Activated T-cell treated with anti-CD3 and anti-CD28 coated beads, Interleukin-2, amount 50 U/mL, for 24 hours (primary cell): ENCODE results near the gene SMARCA2.

Source experiments
- DNase-seq: peaks from one replicate; pipeline ENCODE4 v3.0.0-alpha.2; 2020
- H3K27ac Mint-ChIP-seq: 2 replicates; pipeline ENCODE4 v1.8.0; 2020; ENCODE audit warnings: mild to moderate bottlenecking, mixed read lengths
- H3K27me3 Mint-ChIP-seq: 2 replicates; pipeline ENCODE4 v1.8.0; 2020; ENCODE audit warnings: mixed read lengths
- H3K36me3 Mint-ChIP-seq: 2 replicates; pipeline ENCODE4 v1.8.0; 2020; ENCODE audit warnings: low read depth, mixed read lengths
- H3K4me1 Mint-ChIP-seq: 2 replicates; pipeline ENCODE4 v1.8.0; 2020; ENCODE audit warnings: low read depth, mixed read lengths
- H3K4me3 Mint-ChIP-seq: 2 replicates; pipeline ENCODE4 v1.8.0; 2020; ENCODE audit warnings: mild to moderate bottlenecking, moderate library complexity, mixed read lengths
- H3K9me3 Mint-ChIP-seq: 2 replicates; pipeline ENCODE4 v1.8.0; 2020; ENCODE audit warnings: mixed read lengths

The SMARCA2 gene

GRCh38 chr9:2085716-2086115 lies 70.6 kb downstream of the SMARCA2 start:
- Mint-ChIP-seq H3K4me3 (no peak overlapping the region), H3K9me3 (no peaks in the 10 kb centered on the region), H3K4me1 (peaks cover 27% of the 10 kb centered on the region), H3K27ac (peak overlapping the region; percentile 9), H3K27me3 (no peaks in the 10 kb centered on the region), H3K36me3 (peaks cover 94% of the 10 kb centered on the region)
- no peak for DNase-seq

DNA sequence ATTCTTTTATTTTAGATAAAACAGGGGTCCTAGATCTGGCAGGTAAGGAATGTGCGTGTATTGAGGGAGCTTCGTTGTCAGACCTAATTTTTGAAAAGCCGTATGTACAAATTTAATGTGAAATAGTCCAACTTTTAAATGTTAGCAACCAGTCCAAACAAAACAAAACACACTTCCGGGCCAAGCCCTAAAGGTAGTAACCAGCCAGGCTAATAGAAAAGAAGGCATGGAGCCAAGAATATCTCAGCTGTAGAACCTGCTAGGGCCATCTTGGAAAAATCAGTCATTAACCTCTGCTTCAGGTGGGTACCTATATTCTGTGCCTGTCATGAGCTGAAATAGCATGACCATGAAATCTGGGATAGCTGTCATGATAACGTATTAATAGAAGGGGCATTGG lies 71.0 kb downstream of the SMARCA2 start:
- no peak for DNase-seq
- Mint-ChIP-seq H3K4me1 (peaks cover 27% of the 10 kb centered on the region), H3K9me3 (no peaks in the 10 kb centered on the region), H3K27me3 (no peaks in the 10 kb centered on the region), H3K36me3 (peaks cover 94% of the 10 kb centered on the region), H3K4me3 (no peak overlapping the region), H3K27ac (peak overlapping the region; percentile 9)

DNA sequence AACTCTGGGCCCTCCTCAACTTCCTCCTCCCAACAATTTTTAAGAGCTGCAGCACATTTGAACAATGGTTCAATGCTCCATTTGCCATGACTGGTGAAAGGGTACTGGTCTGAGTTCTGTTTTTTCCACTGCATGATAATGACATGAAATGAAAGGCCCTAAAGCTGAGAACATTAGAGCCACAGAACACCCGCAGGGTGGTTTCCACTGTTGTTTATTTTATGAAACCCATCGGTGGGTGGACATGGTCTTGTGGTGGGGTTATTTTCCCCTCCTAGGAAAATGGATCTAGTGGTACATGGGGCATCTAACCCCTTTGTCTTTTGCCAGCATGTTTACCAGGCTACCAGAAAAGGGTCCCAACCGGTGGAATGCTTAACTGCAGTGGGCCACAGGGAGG lies 71.8 kb downstream of the SMARCA2 start:
- Mint-ChIP-seq H3K9me3 (no peaks in the 10 kb centered on the region), H3K4me3 (no peak overlapping the region), H3K36me3 (peaks cover 94% of the 10 kb centered on the region), H3K4me1 (peaks cover 27% of the 10 kb centered on the region), H3K27me3 (no peaks in the 10 kb centered on the region), H3K27ac (peak overlapping the region; percentile 80)
- no peak for DNase-seq

DNA sequence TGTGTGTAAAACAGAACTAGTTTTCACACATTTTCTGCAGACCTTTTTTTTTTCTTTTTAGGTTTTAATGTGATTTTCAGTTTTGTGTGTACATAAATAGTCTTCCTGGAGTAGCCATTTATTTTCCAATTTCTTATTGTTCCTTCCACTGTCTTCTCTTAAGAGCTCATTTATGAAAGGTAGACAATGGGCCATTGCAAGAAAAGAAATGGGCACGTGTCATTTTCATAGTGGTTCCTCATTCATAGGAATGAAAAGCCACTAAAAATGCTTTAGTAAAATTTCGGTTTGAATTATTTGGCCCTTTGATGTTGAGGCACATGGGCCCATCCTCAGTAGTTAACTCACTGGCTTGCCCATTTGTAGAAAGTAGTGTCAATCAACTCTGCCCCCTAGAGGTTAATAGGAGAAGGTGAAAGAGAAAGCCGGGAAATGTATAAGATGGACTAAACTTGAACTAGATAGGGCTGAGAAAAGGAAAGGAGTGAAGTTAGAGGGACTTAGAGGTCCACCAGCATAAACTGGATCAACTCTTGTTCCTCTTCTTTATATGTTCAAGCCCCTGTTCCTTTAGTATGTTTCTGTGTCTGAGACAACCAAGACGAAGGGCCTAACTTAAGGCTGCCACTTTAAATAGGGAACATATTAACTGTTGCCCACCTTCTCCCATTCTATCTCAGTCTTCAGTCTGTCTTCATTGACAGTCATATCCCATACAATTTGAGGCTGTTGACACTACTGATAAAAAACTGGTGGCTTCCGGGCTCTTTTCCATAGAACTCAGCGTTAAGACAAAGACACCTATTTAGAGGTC lies 72.6 kb downstream of the SMARCA2 start:
- H3K9me3 Mint-ChIP-seq: no peaks in the 10 kb centered on the region
- DNase-seq: no peak
- peaks cover 27% of the 10 kb centered on the region for H3K4me1 Mint-ChIP-seq
- peak overlapping the region; percentile 80 for H3K27ac Mint-ChIP-seq
- peaks cover 96% of the 10 kb centered on the region for H3K36me3 Mint-ChIP-seq
- no peak overlapping the region for H3K4me3 Mint-ChIP-seq
- no peaks in the 10 kb centered on the region for H3K27me3 Mint-ChIP-seq

- peaks cover 92% of the 10 kb centered on the region for H3K36me3 Mint-ChIP-seq
- no peak overlapping the region for H3K4me3 Mint-ChIP-seq
These were observed 78.9 kb downstream of the SMARCA2 start for GRCh38 chr9:2093920-2094597.

DNA sequence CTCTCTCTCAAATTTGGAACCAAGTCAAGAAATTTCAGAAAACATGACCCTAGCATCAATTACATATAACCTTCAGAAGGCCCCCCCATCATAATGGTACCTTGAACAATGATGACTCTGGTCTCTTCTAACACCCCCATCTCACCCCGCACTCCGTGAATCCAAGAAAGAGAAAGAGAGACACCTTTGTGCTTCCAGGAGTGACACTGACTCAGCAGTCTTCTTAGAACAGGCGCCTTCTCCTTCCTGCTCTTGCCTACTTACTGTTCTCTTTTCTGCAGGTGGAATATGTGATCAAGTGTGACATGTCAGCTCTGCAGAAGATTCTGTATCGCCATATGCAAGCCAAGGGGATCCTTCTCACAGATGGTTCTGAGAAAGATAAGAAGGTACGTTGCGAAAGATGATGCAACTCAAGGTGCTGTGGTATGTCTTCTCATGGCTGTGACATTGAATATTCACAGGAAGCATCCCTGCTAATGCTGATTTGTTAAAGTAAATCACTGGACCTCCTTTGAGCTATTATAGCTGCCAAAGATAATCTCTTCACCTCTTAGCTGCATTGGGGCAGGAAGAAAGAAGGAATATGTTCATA lies 81.3 kb downstream of the SMARCA2 start:
- Mint-ChIP-seq H3K27me3 (no peaks in the 10 kb centered on the region), H3K36me3 (peaks cover 90% of the 10 kb centered on the region), H3K9me3 (no peaks in the 10 kb centered on the region), H3K4me1 (no peaks in the 10 kb centered on the region), H3K27ac (no peak overlapping the region), H3K4me3 (no peak overlapping the region)
- no peak for DNase-seq

More at GRCh38 chr9:2093920-2094597, 78.9 kb downstream of the SMARCA2 start:
- DNase-seq: no peak
- no peak overlapping the region for H3K27ac Mint-ChIP-seq
- no peaks in the 10 kb centered on the region for H3K27me3 Mint-ChIP-seq
- H3K9me3 Mint-ChIP-seq: no peaks in the 10 kb centered on the region
- H3K4me1 Mint-ChIP-seq: peaks cover 4% of the 10 kb centered on the region

GRCh38 chr9:2106666-2107065 lies 91.5 kb downstream of the SMARCA2 start:
- H3K9me3 Mint-ChIP-seq: no peaks in the 10 kb centered on the region
- peaks cover 15% of the 10 kb centered on the region for H3K4me1 Mint-ChIP-seq
- H3K36me3 Mint-ChIP-seq: peaks cover 86% of the 10 kb centered on the region
- H3K27ac Mint-ChIP-seq: peak overlapping the region; percentile 75
- DNase-seq: no peak
- no peaks in the 10 kb centered on the region for H3K27me3 Mint-ChIP-seq
- no peak overlapping the region for H3K4me3 Mint-ChIP-seq

DNA sequence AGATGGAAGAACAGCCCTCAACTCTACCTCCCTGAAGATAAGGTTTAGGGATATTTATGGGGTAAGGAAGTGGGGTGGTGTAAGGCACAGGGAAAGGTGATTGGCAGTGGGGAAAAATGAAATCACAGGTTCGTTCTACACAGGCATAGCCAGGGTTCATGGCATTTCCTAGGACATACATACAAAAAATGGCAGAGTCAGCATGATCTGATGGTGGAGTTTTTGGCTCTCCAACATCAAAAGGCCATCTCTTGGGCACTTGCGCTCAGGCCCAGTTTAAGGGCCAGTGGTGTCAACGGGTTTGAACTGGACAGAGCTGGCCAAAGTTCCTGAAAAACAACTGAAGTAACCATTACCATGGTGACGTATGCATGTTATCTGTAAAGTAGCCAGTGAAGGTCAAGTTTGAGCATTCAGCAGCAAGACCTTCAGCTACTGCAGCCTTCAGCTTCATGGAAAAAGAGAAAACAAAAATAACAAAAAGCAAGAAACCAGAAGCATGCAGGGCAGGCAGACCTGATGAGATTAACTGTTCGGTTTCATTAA lies 92.8 kb downstream of the SMARCA2 start:
- Mint-ChIP-seq H3K4me3 (no peak overlapping the region), H3K27ac (peak overlapping the region; percentile 2), H3K9me3 (no peaks in the 10 kb centered on the region), H3K27me3 (no peaks in the 10 kb centered on the region), H3K4me1 (peaks cover 18% of the 10 kb centered on the region), H3K36me3 (peaks cover 86% of the 10 kb centered on the region)
- DNase-seq: no peak

DNA sequence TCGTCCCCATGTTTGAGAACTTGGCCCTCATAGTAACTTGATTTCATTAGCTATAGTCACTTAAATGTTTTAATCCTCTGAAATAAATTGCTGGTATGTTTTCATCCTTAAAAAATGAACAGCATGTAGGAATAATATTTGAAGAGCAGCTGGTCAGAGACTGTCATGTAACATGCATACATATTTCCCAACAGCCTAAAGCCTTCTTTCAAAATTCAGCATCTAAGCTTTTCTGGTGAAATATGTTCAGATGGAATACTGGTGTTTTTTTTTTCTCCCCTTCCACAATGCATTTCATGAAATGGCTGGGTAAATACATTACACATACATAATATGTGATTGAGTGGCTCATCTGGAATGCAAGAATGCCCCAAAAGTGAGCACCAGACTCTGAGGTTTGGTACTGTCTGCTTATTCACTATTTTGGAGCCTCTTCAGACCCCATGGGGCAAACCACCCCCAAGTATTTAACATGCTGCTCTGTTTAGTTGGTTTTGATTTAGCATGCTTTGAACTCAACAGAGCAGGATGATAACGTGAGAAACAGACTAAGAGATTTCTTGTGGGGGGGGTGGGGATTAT lies 94.0 kb downstream of the SMARCA2 start:
- H3K27ac Mint-ChIP-seq: no peak overlapping the region

GRCh38 chr9:2110036-2110435 lies 94.9 kb downstream of the SMARCA2 start:
- peaks cover 18% of the 10 kb centered on the region for H3K4me1 Mint-ChIP-seq

More for the DNA sequence above, 94.0 kb downstream of the SMARCA2 start:
- Mint-ChIP-seq H3K27me3 (no peaks in the 10 kb centered on the region), H3K9me3 (no peaks in the 10 kb centered on the region), H3K4me1 (peaks cover 18% of the 10 kb centered on the region), H3K36me3 (peaks cover 89% of the 10 kb centered on the region), H3K4me3 (no peak overlapping the region)
- no peak for DNase-seq

DNA sequence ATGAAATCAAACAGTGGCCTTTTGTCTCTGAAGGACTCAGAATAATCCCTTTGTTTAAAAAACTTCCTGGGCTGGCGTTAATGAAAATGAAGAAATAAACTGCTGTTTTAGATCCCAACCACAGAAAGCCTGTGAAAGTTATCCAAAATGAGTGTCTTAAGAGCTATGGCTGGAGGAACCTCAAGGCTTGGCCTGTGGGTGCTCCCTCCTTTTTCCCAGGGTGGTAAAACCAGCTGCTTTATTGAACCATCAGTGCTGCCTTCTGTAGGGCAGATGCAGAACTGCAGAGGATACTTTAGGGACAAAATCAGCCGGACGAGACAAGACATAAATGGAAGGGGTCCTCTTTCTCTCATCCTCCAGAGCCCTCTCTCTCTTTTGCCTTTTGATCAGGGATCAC lies 100.9 kb downstream of the SMARCA2 start:
- no peaks in the 10 kb centered on the region for H3K27me3 Mint-ChIP-seq
- no peak overlapping the region for H3K27ac Mint-ChIP-seq
- DNase-seq: no peak
- H3K36me3 Mint-ChIP-seq: peaks cover 97% of the 10 kb centered on the region
- H3K4me3 Mint-ChIP-seq: no peak overlapping the region
- no peaks in the 10 kb centered on the region for H3K9me3 Mint-ChIP-seq
- peaks cover 3% of the 10 kb centered on the region for H3K4me1 Mint-ChIP-seq

More at GRCh38 chr9:2110036-2110435, 94.9 kb downstream of the SMARCA2 start:
- Mint-ChIP-seq H3K4me3 (no peak overlapping the region), H3K27me3 (no peaks in the 10 kb centered on the region), H3K36me3 (peaks cover 92% of the 10 kb centered on the region), H3K9me3 (no peaks in the 10 kb centered on the region), H3K27ac (no peak overlapping the region)
- DNase-seq: no peak

DNA sequence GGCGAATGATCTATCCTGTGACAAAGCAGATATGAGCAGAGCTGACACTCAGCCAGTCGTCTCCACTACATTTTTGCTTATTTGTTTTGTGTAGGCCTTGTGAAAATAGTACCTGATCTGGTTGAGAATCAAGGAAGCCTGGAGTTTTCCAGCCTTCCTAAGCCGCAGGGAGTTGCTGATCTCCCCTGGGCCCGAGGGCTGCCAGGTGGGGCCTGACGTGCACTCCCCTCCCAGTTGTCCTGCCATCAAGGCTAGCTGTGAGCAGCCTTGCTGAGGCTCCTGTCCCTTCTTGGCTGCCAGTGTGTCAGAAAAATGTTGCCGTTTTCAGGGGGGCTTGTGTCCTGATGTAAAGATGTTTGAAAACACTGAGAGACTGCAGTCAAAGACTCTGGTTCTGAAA lies 102.4 kb downstream of the SMARCA2 start:
- H3K4me1 Mint-ChIP-seq: peaks cover 3% of the 10 kb centered on the region
- peaks cover 94% of the 10 kb centered on the region for H3K36me3 Mint-ChIP-seq
- no peak overlapping the region for H3K4me3 Mint-ChIP-seq
- H3K27ac Mint-ChIP-seq: no peak overlapping the region
- no peaks in the 10 kb centered on the region for H3K27me3 Mint-ChIP-seq
- DNase-seq: no peak
- no peaks in the 10 kb centered on the region for H3K9me3 Mint-ChIP-seq

DNA sequence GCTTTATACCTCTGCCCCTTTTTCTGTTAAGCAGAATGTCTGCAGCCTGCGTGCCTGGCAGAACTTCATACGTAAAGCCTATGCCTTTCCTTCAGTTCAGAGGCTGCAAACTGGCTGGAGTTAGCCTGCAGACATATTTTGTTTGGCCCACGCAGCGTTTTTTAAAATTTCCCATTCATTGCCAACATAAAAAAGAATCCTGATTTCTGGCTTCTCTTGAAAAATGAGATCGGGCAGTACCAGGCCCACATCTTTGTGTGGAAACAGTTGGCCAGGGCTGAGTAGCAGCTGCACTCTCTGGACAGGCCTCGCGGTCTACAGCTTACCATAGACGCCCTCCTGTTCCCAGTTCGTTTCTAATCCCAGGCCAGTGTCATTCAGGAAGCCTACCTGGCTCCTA lies 104.4 kb downstream of the SMARCA2 start:
- H3K36me3 Mint-ChIP-seq: peaks cover 95% of the 10 kb centered on the region
- DNase-seq: no peak

DNA sequence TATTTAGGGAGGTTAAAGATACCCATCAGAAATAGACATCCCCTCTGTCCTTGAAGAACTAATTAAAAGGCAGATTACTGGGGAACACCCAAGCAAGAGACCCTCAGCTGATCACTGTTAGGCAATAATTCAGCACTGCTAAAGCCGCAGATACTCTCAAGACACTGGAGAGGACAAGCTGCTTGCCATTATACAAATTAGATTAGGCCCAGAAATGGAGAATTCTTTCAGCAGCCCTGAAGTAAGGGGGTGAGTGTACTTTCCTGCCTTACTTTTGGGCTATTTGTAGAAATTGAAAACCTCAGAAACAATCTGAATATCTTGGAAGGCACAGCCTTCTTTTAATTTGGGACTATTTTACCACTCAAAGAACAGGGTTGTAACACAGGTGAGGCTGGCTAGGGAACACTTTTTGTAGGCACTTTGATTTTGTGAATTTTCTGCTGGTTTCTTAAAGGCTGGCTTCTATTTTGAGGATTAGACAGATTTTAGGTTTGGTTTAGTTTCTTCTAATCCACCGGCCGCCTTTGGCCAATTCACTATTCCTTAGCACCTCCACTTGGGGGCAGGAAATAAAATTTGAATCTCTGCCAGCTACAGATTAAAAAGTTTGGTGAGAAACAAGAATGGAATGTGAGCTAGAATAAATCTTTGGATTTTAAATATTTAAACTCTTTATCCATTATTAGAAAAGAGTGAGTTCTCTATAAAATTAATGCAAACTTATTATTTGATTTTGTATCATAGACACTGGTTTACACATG lies 106.0 kb downstream of the SMARCA2 start:
- Mint-ChIP-seq H3K36me3 (peaks cover 95% of the 10 kb centered on the region), H3K9me3 (no peaks in the 10 kb centered on the region), H3K27ac (no peak overlapping the region), H3K4me3 (no peak overlapping the region), H3K27me3 (no peaks in the 10 kb centered on the region), H3K4me1 (peaks cover 23% of the 10 kb centered on the region)
- DNase-seq: no peak

More for the DNA sequence above, 104.4 kb downstream of the SMARCA2 start:
- Mint-ChIP-seq H3K27me3 (no peaks in the 10 kb centered on the region), H3K27ac (no peak overlapping the region), H3K4me3 (no peak overlapping the region), H3K4me1 (peaks cover 8% of the 10 kb centered on the region), H3K9me3 (no peaks in the 10 kb centered on the region)
